Immature natural killer cell (primary cell): Measurements from ENCODE around the gene PTPRD. TPM values are rescaled to one million over a fixed set of nuclear protein-coding genes. Genes with fewer than 3 reads are reported as not detected.

Experiments
- DNase-seq, 3 donors: peaks; one replicate each; pipeline ENCODE4 v3.0.0; 2022; ENCODE audit warnings: mixed read lengths in 1 of 3
- H3K27ac Mint-ChIP-seq, 6 donors: one replicate each; pipeline ENCODE4 v1.8.0; 2020; ENCODE audit warnings: mixed read lengths in 6 of 6, mild to moderate bottlenecking in 5 of 6, inconsistent platforms in 4 of 6, moderate library complexity in 3 of 6
- H3K27me3 Mint-ChIP-seq, 3 donors: one replicate each; pipeline ENCODE4 v1.8.0; 2020 to 2021; ENCODE audit warnings: low read depth in 3 of 3, mild to moderate bottlenecking in 3 of 3, mixed read lengths in 3 of 3, moderate library complexity in 3 of 3, inconsistent platforms in 1 of 3
- H3K36me3 Mint-ChIP-seq, 3 donors: one replicate each; pipeline ENCODE4 v1.8.0; 2020; ENCODE audit warnings: mixed read lengths in 3 of 3, inconsistent platforms in 2 of 3, mild to moderate bottlenecking in 2 of 3
- H3K4me1 Mint-ChIP-seq, 2 donors: one replicate each; pipeline ENCODE4 v1.8.0; 2020; ENCODE audit warnings: inconsistent platforms in 2 of 2, mild to moderate bottlenecking in 2 of 2, mixed read lengths in 2 of 2, moderate library complexity in 1 of 2
- H3K4me3 Mint-ChIP-seq, 5 donors: one replicate each; pipeline ENCODE4 v1.8.0; 2020; ENCODE audit warnings: mild to moderate bottlenecking in 5 of 5, mixed read lengths in 5 of 5, inconsistent platforms in 3 of 5, moderate library complexity in 3 of 5
- H3K9me3 Mint-ChIP-seq, 6 donors: one replicate each; pipeline ENCODE4 v1.8.0; 2020; ENCODE audit warnings: mild to moderate bottlenecking in 6 of 6, mixed read lengths in 6 of 6, inconsistent platforms in 4 of 6, moderate library complexity in 3 of 6
- polyA plus RNA-seq, 3 donors: library from polyadenylated mRNA; unstranded; fragments of 300-500 nt; fragmentation: Illumina TruSeq; gene quantifications; one replicate each; pipeline ENCODE4 v1.2.3, GENCODE V29; 2021

PTPRD gene
- polyA plus RNA-seq, 3 donors from 2014 or later: not detected

GRCh38 chr9:10274988-10275387 lies 337.8 kb downstream of the PTPRD start:
- no peak for DNase-seq
- no peak overlapping the region for H3K27ac Mint-ChIP-seq
- H3K4me3 Mint-ChIP-seq: no peak overlapping the region
- no peaks in the 10 kb centered on the region for H3K36me3 Mint-ChIP-seq
- H3K4me1 Mint-ChIP-seq: no peaks in the 10 kb centered on the region
- no peaks in the 10 kb centered on the region for H3K27me3 Mint-ChIP-seq
- H3K9me3 Mint-ChIP-seq: peaks cover 0 to 34% (median 11%) of the 10 kb centered on the region in 6 donors

DNA sequence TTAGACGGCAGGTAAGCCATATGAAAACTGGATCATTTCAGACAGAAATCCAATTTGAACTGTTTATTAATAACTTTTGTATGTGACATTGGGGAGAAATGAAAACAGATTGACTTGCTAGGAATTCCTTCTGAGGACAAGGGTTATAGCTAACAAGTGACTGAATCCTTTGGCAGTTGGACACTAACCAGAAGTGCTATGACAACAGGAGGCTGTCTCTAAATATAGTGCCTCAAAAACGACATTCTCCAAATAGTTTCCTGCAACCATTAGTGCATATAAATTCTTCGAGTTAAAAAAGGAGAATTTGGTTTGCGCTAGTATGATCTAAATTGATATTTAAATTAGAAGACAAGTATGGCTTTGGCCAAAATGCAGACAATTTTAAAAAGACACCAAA lies 338.6 kb downstream of the PTPRD start:
- Mint-ChIP-seq H3K4me3 (no peak overlapping the region), H3K9me3 (peaks cover 0 to 33% (median 8%) of the 10 kb centered on the region in 6 donors), H3K27ac (no peak overlapping the region), H3K27me3 (no peaks in the 10 kb centered on the region), H3K36me3 (no peaks in the 10 kb centered on the region), H3K4me1 (no peaks in the 10 kb centered on the region)
- no peak for DNase-seq

GRCh38 chr9:10272830-10273229 lies 340.0 kb downstream of the PTPRD start:
- no peak overlapping the region for H3K27ac Mint-ChIP-seq
- H3K27me3 Mint-ChIP-seq: peaks cover 0 to 1% (median 0%) of the 10 kb centered on the region in 3 donors
- H3K4me1 Mint-ChIP-seq: no peaks in the 10 kb centered on the region
- H3K9me3 Mint-ChIP-seq: peaks cover 2 to 38% (median 10%) of the 10 kb centered on the region in 6 donors
- H3K36me3 Mint-ChIP-seq: no peaks in the 10 kb centered on the region
- DNase-seq: no peak
- H3K4me3 Mint-ChIP-seq: no peak overlapping the region

DNA sequence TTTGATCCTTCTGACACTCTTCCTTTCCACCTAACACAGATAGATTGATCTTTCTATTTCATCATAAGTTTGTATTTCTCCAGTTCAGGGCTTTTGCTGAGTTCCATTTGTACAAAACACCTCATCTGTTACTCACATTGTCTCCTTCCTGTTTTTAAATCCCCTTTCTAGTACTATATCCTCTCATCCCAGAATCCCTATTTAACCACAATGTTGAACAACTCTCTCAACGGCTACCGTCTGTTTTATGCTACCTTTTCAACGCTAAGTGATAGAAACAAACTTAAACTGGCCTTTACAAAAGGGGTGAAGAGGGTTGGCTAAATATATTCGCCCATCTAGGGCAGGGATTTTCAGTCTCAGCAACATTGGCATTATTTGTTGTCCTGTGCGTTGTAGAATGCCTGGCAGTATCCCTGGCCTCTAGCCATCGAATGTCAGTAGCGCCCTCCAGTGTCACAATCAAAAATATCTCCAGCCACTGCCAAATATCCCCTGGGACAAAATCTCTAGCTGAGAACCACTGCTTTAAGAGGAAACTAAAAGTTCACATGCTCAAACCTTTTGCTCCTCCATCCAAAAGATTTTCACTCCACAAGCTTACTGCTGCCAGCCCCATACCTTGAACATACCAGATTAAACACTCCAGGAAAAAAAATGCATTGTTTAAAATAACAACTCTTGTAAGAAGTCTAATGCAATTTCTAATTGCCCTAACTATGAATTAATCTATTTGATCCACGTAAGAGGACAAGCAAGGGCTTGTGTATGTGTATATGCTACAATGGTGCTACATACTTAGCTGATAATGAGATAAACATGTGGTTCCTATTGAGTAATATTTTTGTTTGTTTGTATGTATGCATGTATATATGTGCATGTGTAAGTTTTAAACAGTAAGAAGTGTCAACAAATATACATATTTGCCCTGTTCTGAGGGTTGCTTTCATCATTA lies 344.0 kb downstream of the PTPRD start:
- H3K4me1 Mint-ChIP-seq: no peaks in the 10 kb centered on the region
- H3K27me3 Mint-ChIP-seq: peaks cover 0 to 1% (median 0%) of the 10 kb centered on the region in 3 donors
- H3K36me3 Mint-ChIP-seq: no peaks in the 10 kb centered on the region
- H3K9me3 Mint-ChIP-seq: peaks cover 2 to 40% (median 13%) of the 10 kb centered on the region in 6 donors
- H3K27ac Mint-ChIP-seq: no peak overlapping the region
- no peak for DNase-seq
- no peak overlapping the region for H3K4me3 Mint-ChIP-seq

GRCh38 chr9:10265153-10265631 lies 347.6 kb downstream of the PTPRD start:
- peaks cover 6 to 43% (median 23%) of the 10 kb centered on the region in 6 donors for H3K9me3 Mint-ChIP-seq
- no peaks in the 10 kb centered on the region for H3K4me1 Mint-ChIP-seq
- no peaks in the 10 kb centered on the region for H3K36me3 Mint-ChIP-seq
- H3K27ac Mint-ChIP-seq: no peak overlapping the region
- no peak overlapping the region for H3K4me3 Mint-ChIP-seq
- no peak for DNase-seq
- peaks cover 0 to 1% (median 0%) of the 10 kb centered on the region in 3 donors for H3K27me3 Mint-ChIP-seq

DNA sequence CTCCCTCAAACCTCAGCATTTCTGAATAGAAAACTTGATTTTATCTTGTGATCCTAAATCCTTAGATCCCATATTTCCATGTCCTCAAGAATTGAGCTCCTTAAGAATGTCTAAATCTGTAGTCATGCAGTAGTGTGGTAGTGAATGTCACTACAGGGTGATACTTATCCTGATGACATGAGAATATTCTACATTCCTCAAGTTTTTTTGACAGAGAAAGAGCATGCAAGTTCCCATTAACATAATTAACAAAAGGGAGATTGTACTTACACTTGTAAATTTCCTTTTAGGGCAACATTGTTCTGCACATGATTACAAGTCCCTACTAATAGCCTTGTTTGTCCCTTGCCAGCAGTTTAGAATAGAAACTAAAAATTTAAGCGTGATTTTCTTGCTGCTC lies 352.3 kb downstream of the PTPRD start:
- Mint-ChIP-seq H3K4me3 (no peak overlapping the region), H3K4me1 (no peaks in the 10 kb centered on the region)

GRCh38 chr9:10259668-10260067 lies 353.1 kb downstream of the PTPRD start:
- H3K27ac Mint-ChIP-seq: no peak overlapping the region
- DNase-seq: no peak
- no peaks in the 10 kb centered on the region for H3K36me3 Mint-ChIP-seq
- H3K27me3 Mint-ChIP-seq: peaks cover 0 to 3% (median 1%) of the 10 kb centered on the region in 3 donors
- H3K9me3 Mint-ChIP-seq: peaks cover 4 to 53% (median 26%) of the 10 kb centered on the region in 6 donors
- H3K4me1 Mint-ChIP-seq: no peaks in the 10 kb centered on the region
- no peak overlapping the region for H3K4me3 Mint-ChIP-seq

More for the DNA sequence above, 352.3 kb downstream of the PTPRD start:
- H3K36me3 Mint-ChIP-seq: no peaks in the 10 kb centered on the region
- H3K27me3 Mint-ChIP-seq: peaks cover 0 to 3% (median 1%) of the 10 kb centered on the region in 3 donors
- DNase-seq: no peak
- peaks cover 4 to 55% (median 25%) of the 10 kb centered on the region in 6 donors for H3K9me3 Mint-ChIP-seq
- no peak overlapping the region for H3K27ac Mint-ChIP-seq

DNA sequence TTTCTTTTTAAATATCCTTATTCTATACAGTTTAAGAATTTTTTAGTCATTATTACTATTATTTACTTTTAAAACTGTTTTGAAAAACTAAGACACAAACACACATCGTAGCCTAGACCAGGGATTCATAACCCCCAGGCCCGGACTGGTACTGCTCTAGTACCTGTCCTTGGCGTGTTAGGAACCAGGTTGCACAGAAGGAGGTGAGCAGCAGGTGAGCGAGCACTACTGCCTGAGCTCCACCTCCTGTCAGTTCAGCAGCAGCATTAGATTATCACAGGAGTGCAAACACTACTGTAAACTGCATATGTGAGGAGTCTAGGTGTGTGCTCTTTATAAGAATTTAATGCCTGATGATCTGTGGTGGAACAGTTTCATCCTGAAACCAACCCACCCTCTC lies 357.0 kb downstream of the PTPRD start:
- Mint-ChIP-seq H3K36me3 (no peaks in the 10 kb centered on the region), H3K27ac (no peak overlapping the region), H3K27me3 (peaks cover 0 to 3% (median 1%) of the 10 kb centered on the region in 3 donors), H3K4me3 (no peak overlapping the region), H3K4me1 (no peaks in the 10 kb centered on the region), H3K9me3 (peaks cover 2 to 54% (median 20%) of the 10 kb centered on the region in 6 donors)
- DNase-seq: no peak

DNA sequence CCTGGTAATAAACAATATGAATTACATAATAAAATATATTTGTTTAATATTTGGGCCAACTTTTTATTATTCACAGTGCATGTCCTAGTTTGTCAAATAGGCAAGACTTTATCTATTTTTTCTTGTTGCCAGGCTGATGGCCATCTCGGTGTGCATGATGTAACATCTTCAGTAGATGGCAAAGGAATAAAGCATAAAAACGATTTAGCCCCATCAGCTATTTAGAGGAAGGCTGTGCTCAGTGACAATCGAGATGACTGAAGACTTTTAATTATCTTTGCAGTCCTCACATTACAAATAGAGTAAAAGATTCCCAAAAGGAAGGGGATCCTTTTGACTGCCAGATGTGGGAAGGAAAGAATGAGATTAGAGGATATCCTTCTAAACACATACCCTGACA lies 358.5 kb downstream of the PTPRD start:
- no peak overlapping the region for H3K27ac Mint-ChIP-seq
- no peaks in the 10 kb centered on the region for H3K36me3 Mint-ChIP-seq
- H3K27me3 Mint-ChIP-seq: peaks cover 0 to 3% (median 1%) of the 10 kb centered on the region in 3 donors
- H3K9me3 Mint-ChIP-seq: peaks cover 2 to 42% (median 15%) of the 10 kb centered on the region in 6 donors
- H3K4me1 Mint-ChIP-seq: no peaks in the 10 kb centered on the region
- no peak for DNase-seq
- no peak overlapping the region for H3K4me3 Mint-ChIP-seq

- Mint-ChIP-seq H3K4me3 (no peak overlapping the region), H3K27me3 (peaks cover 0 to 3% (median 1%) of the 10 kb centered on the region in 3 donors), H3K27ac (no peak overlapping the region), H3K4me1 (no peaks in the 10 kb centered on the region), H3K9me3 (peaks cover 2 to 38% (median 16%) of the 10 kb centered on the region in 6 donors), H3K36me3 (no peaks in the 10 kb centered on the region)
- DNase-seq: no peak
These were observed 359.5 kb downstream of the PTPRD start for GRCh38 chr9:10253341-10253740.

GRCh38 chr9:10252174-10252573 lies 360.6 kb downstream of the PTPRD start:
- Mint-ChIP-seq H3K9me3 (peaks cover 2 to 32% (median 13%) of the 10 kb centered on the region in 6 donors), H3K36me3 (no peaks in the 10 kb centered on the region), H3K27ac (no peak overlapping the region), H3K27me3 (peaks cover 0 to 2% (median 0%) of the 10 kb centered on the region in 3 donors), H3K4me1 (no peaks in the 10 kb centered on the region), H3K4me3 (no peak overlapping the region)
- DNase-seq: no peak

DNA sequence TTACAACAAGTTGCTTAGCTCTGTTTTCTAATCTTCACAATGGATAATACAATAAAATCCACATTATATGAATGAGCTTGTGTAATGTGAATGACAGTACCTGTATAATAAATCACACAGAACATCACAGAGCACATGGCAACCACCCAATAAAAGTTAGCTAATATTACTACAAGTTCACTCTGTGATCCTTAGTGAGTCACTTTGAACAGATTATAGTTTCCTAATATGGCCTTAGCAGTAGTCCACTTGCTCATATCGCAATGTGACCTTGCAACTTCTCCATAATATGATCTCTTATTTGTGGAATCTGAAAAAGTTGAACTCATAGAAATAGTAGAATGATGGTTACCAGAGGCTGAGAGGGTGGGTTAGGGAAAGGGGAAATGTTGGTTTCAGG lies 361.3 kb downstream of the PTPRD start:
- Mint-ChIP-seq H3K4me1 (no peaks in the 10 kb centered on the region), H3K27me3 (no peaks in the 10 kb centered on the region), H3K9me3 (peaks cover 2 to 25% (median 9%) of the 10 kb centered on the region in 6 donors), H3K4me3 (no peak overlapping the region), H3K27ac (no peak overlapping the region), H3K36me3 (no peaks in the 10 kb centered on the region)
- DNase-seq: no peak

DNA sequence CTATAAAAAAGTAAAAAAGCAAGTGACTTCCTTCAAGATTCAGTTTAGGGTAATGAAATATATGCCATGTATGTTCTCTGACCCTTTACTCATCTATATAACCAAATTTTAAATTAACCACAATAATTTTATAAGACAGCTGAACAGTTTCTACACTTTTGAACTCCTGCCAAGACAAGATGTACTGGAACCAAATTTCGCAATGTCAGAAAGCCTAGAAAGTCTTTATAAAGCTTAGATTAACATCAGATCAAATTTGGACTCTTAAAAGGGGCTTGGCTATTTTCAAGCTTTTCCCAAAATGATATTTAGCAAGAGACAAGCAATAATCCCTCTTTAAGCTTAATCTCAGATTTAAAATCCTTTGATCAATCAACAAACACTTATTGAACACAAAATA lies 362.6 kb downstream of the PTPRD start:
- Mint-ChIP-seq H3K9me3 (peaks cover 6 to 27% (median 12%) of the 10 kb centered on the region in 6 donors), H3K36me3 (no peaks in the 10 kb centered on the region), H3K4me1 (no peaks in the 10 kb centered on the region), H3K27me3 (no peaks in the 10 kb centered on the region), H3K27ac (no peak overlapping the region), H3K4me3 (no peak overlapping the region)
- DNase-seq: no peak

DNA sequence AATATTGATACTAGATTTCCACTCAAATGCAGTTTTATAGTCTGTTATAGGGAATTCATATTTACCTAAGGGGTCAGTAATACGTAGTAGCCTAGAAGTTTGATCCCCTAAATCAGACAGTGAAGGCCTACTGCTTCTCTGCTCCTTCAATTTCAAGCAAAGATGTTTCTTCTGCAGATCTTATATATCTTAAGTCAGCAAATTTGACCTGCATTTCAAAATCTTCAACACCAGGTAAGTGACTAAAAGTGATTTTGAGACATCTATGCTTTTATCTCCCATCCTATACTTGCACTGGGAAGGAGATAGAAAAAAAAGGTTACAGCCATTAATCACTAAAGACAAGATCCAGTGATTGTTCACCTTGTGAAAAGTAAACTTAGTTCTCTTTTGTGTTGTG lies 363.9 kb downstream of the PTPRD start:
- Mint-ChIP-seq H3K27me3 (no peaks in the 10 kb centered on the region), H3K36me3 (no peaks in the 10 kb centered on the region), H3K27ac (no peak overlapping the region), H3K4me3 (no peak overlapping the region), H3K9me3 (peaks cover 6 to 26% (median 12%) of the 10 kb centered on the region in 6 donors), H3K4me1 (no peaks in the 10 kb centered on the region)
- no peak for DNase-seq
